Measurements from ENCODE around the gene RNF11.

- TF ChIP-seq CTCF (conservative IDR thresholded peaks at IDR 0.05; ENCODE audit: low read depth, low read length) (no peak), EZH2 (IDR thresholded peaks at IDR 0.05; ENCODE audit: borderline replicate concordance, low read depth, low read length, poor library complexity, severe bottlenecking) (no peak)
Measured at GRCh38 chr1:51301152-51301843, 65.2 kb downstream of the RNF11 start.
